Activated T-helper 1 cell treated with anti-CD3 and anti-CD28 coated beads, Interleukin-2, amount 50 U/mL, for 16 hours (primary cell): Measurements from ENCODE around the gene TMEM163.
A peak's percentile ranks its signal among the peaks of the same experiment; 100 is the strongest.
"Not testable (repeated sequence)": the region's sequence is repeated elsewhere in the genome, so short reads cannot be mapped to it uniquely, and the experiment has no call there.

ENCODE experiments used
- DNase-seq, 2 donors: peaks; one replicate each; pipeline ENCODE4 v3.0.0-alpha.2; 2020; ENCODE audit warnings: low read depth in 1 of 2, low spot score in 1 of 2

TMEM163 gene

DNA sequence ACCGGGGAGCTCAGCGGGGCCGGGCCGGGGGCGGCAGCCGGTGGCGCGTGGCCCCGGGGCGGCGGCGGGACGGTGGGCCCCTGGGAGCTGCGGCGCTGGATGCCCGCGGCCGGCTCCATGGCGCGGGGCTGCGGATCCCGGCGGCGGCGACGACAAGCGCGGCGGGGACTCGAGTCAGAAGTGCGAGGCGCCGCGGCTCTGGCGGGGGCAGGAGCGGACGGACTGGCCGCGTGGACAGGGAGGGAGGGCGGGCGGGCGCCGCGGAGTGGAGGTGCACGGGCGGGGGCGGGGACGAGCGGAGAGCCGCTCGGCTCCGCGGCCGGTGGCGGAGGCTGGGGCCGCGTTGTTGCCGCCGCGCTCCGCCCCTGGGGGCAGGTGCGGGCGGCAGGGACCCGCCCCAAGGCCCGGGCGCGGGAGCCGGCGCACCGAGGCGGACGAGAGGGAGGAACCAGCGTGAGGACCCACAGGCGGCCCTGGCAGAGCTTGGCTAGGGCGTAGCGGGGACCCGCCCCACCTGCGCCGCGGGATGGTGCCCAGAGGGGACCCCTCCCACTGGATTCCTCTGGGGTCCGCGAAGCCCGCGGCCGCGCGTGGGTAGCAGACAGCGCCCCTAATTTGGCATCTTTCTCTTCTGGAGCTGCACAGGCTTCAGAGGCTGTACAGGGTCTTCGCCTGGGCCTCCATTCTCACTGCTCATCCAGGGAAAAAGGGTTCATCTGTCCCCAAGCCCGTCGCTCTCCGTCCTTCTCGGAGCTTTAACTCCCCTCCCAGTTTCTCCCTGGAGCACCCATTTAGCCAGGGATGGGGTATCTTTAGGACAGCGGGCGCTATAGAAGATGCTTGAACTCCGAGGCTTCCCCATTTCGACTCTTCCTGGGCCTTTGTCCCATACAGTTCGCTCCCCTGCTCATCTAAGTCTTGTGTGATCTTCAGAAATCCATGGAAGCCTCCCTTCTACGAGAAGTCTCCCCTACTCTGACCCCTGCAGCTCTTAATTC, at the start of gene TMEM163:
Gene TMEM163, minus strand, starts transcription at position 184 of the 998 bp plus-strand sequence.
- peak in 1 of 2 donors; percentile 14 for DNase-seq

DNA sequence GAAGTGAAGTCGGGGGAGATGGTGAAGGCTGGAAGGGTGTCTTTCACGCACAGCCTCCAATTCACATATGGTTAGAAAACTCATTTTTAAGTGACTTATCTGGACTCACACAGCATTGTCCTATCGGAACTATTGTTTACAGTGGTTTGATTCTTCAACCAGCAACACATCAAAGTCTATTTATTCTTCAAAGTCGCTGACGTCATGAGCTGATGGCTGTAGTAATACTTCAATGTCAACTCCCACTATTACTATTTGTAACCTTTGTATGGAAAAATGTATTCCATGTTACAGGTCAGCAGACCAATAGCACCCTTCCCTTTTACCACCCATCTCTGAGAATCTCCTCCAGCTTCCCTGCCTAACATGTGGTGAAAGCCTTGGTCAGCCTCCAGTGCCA, 47.8 kb upstream of the TMEM163 start:
- no peak for DNase-seq

DNA sequence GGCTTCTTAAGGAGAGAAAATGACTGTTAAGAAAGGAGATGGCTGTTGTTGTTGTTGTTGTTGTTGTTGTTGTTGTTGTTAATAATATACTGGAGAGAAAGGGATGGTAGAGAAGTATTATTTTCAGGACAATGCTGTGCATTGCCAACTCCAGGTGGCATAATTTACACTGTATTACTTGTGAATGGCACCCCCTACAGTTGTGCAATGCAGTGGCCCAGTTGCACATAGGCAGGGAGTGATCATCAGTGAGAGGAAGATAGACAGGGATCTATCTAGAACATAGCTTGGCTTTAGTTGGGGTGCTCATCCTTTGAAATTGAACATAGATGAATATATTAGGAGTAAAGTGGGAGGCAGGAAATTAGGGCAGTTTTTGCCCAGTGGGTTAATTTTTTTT, 47.2 kb upstream of the TMEM163 start:
- no peak for DNase-seq

DNA sequence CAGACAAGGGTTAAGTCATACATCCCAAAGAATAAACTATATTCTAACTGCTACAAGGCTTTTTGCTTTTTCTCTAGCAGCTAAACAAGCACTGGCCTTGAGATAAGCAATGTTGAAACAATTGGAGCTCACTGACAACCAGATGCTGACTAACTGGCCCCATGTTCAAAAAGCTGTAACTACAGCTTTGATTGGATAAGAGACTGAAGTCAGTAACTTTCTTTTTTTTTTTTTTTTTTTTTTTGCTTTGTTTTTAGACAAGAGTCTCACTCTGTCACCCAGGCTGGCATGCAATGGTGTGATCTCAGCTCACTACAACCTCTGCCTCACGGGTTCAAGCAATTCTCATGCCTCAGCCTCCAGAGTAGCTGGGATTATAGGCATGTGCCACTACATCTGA, 45.4 kb upstream of the TMEM163 start:
- DNase-seq: no peak

DNA sequence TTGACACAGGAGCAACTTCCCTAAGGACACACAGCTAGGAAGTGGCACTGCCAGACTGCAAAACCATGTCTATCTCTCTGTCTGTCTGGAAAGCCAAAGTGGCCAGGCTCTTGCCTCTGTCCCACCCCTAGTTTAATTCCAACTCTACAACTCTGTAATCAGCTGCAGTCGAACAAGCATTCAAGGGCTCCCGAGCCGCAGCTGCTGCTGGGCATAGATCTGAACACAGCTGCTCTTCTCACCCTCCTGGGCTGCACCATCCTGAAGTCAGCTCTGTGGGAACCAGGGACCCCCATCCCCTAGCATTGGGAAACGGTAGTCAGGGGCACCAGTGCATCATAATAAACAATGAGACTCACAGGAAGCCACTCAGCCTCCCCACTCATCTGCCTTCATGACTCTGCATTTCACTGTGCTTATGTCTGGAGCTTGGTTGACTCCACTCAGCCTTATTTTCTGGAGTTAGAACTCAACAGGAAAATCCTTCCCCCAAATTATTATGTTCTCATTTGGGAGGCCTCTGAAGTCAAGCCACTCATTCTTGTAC, 44.4 kb upstream of the TMEM163 start:
- no peak for DNase-seq

DNA sequence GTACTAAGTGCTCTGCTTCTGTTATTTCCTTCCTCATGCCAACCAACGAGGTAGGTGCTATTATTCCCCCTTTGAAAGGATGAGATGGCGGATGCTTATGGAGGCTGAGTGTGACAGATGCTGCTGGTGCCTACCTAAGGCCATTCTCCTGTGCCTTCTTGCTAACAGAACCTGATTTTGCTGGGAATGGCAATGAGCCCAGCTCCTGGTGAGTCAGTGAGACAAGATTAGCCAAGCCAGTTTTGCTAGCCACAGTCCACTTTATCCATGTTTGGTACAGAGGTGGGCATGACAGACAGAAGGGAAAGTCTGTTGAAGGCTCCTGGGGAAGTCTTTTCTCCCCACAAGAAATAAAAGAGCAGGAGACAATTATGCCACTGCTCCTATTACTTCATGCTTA, 43.7 kb upstream of the TMEM163 start:
- no peak for DNase-seq

DNA sequence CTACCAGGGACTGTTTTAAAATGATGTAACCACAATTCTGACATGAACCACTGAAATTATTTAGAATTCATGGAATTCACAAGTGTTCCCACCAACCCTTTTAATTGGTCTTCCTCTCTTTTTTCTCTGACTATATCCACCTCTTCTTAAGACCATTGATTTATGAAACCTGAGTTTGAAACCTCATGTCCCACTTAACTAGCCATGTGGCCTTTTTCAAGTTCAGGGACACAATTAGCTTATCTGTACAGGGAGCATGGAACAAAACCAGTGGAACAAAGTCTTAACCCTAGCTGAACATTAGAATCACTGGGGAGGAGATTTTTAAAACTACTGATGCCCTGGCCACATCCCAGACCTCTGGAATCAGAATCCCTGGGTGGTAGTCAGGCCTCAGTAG, 41.6 kb upstream of the TMEM163 start:
- no peak for DNase-seq

DNA sequence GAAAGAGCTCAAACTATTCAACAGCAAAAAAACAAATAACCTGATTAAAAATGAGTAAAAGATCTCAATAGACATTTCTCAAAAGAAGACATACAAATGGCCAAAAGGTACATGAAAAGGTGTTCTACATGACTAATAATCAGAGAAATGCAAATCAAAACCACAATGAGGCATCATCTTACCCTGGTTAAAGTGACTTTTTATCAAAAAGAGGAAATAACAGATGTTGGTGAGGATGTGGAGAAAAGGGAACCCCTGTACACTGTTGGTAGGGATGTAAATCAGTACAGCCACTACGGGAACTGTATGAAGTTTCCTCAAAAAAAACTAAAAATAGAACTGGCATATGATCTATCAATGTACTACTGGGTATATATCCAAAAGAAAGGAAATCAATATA, 39.8 kb upstream of the TMEM163 start:
- no peak for DNase-seq

DNA sequence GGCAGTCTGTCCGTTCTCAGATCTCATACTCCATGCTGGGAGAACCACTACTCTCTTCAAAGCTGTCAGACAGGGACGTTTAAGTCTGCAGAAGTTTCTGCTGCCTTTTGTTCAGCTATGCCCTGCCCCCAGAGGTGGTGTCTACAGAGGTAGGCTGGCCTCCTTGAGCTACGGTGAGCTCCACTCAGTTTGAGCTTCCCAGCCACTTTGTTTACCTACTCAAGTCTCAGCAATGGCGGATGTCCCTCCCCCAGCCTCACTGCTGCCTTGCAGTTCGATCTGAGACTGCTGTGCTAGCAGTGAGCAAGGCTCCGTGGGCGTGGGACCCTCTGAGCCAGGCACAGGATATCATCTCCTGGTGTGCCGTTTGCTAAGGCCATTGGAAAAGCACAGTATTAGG, 33.2 kb upstream of the TMEM163 start:
- not testable (repeated sequence) for DNase-seq

DNA sequence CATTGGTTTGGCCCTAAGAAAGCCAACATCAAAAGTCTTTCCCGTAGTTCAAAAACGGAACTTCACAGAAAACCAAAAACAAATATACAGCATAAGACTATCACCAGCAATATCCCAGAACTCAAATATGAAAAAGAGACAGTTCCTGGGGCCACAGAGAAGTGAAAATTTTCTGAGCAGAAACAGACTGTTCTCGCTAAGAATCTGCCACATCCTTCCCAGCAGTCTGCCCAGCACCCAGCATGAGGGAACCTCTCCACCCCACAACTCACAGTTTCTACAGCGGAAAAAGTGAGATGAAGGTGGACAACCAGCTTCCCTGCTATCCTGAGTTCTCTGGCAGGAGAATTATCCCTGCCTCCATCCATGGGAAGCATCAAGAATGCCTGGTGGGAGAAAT, 26.7 kb upstream of the TMEM163 start:
- DNase-seq: no peak

DNA sequence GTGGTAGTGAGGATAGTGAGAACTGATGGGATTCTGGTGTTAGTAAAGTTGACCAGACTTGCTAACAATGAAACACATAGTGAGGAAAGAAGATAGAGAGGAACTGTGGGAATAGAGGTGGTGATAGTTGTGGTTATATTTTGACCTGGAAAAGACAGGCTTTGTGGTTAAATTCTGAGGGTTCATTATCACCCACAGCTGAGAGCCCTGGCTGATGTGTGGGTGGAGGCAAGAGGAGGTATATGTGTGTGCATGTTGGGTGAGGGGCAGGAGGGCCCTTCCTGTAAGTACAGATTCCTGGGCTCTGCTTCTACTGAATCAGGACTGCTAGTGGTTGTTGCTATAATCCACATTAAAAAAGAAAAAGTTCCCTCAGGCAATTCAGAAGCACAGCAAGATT, 26.2 kb upstream of the TMEM163 start:
- no peak for DNase-seq

DNA sequence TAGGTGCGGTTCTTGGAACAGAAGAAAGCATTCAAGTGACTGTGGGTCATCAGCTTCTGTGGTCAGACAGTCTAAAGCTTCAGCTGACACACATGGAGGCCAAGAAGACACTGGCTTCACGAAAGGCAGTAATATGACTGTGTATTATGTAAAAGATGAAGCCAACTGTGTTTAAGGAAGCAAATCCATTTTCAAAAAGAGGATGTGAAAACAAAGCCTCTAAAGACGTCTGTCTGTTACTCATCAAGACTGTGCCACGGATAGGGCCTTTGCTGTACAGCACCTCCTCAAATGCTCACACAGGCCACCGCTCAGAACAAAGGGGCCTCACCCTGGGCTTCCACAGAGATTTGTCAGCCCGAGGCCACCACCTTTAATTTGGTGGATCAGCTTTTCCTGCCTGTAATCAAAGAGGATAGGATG, 21.1 kb upstream of the TMEM163 start:
- no peak for DNase-seq

DNA sequence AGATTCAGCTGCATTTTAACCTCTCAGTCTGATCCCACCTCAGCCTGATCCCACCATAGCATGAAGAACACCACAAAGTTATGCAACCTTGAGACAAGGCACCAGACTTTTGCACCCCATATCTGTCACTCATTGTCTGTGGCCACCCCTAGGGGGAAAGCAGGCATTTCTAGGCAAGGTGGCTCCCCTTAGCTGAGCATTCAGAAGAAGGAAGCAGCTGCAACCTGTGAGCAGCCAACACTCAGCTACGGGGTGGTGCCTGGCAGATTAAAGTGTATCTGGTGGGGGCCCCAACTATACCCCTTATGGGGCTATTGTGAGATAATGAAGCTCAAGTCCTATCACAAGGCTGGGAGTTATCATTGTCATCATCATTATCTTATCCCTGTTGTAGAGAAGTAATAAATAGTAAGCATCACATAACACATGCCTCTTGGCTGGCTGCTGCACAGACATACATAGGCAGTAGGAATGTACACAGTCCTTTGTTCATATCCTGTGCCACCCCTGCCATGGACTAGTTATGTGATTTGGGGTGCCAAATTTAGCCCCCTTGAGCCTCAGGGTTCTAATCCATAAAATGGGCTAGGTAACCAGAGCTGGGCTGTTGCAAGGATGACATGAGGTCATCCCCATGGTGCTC, 20.6 kb upstream of the TMEM163 start:
- no peak for DNase-seq

DNA sequence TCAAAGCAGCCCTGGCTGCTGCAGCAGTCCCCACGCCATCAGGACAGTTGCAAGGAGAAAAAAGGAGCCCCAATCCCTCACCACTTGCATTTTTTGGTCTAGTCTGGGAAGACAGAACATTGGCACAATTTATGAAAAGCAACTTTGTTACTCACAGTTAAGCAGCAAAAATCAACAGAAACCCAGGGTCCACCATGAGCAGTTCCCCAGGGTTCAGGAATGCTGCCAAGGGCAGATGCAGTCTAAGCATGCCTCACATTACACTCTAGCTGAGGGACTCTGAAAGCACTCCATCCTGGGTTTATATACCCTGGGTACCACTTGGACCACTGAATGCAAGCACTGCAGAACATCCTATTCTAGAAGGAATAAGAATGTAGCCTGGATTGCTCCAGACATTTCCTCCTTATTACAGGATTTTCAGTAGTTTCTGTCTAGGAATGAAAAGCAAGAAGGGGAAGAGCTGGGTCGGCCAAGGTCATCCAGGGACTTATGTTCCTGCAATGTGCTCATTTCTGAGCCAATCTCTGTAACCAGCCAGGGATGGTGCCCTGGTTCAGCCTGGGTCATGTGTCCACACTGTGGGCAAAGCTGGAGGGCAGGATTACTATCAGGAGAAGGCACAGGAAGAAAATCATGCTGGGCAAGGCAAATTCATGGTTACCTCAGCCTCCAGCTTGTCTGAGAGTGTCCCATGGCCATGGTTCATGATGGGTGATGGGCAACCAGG, 19.5 kb upstream of the TMEM163 start:
- no peak for DNase-seq

DNA sequence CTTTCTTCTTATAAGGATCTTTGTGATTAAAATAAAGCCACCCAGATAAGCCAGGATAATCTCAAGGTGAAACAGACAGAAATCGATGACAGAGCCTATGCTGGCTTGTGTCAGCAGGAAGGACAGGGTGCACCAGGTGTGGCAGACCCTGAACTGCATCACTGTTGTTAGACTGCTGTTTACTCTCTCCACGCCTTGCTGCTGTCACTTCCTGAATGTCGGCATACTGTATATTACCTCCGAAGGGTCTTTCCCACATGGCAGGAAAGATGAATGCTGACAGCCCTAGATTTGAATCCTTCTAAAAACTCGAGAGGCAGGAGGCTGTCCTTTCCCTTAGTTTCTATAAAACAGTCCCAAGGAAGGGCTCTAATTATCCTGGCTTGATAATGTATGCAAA, 18.9 kb upstream of the TMEM163 start:
- DNase-seq: no peak

DNA sequence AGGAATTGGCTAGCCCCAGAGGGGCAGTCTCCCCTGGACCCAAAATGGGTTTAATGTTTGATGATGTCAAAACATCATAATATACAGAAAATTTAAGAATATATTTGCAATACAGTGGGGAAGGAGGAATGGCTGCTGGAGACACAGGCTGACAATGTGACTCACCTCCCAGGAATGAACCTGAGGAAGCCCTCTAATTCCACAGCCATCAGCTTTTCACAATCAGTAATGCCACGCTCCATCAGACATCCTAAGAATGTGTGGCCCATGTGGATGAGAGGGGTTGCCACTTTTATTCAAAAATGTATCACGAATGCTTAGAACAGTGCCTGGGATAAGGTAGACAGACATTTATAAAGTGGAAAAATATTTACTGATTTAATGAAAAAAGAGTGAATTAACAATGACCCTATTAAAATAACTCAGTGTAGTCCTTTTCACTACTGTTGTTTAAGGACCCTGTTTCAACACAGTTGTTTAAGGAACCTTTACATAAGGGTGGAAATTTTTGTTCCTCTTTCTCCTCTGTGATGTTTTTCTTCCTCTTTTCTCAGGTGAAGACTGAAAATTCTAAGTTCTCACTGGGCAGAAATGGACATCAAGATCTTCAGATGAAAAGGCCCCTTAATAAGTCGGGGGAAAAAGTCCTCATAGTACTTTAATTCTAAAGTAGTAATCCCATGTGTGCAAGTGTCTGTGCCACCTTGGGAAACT, 17.5 kb upstream of the TMEM163 start:
- DNase-seq: no peak

DNA sequence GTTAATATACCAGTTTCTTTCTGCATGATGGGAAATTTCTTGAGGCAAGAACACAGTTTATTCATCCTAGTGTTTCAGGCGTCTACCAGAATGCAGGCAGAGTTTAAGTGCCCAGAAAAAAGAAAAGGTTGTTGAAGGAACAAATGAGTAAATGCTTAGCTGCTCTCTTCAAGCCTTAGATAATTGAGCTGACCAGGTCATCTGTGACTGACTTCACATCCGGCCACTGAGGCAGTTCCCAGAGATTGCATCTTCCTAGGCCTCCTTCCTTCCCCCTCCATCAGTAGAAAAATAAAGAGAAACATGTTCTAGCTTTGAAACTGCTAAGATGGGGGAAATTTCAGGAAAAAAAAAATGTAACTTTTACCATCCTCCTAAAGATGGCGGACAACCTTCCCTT, 9.4 kb upstream of the TMEM163 start:
- no peak for DNase-seq

DNA sequence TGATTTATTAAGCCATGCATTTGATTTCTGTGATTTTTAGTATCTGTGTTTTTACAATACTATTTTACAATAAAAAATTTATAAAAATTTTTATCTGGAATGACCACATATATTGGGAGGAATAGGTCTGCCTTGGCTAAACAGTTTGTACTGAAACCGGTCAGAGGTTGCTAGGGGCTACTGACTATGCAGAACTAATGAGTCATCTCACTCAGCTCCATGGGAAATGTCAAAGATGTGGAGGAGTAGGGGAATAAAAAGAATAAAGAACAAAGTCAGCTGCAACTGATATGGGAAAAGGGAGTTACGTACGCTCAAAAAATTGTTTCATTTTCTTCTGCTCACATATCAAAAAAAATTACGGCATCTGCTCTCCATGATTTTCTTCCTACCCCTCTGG, 8.6 kb upstream of the TMEM163 start:
- DNase-seq: no peak

DNA sequence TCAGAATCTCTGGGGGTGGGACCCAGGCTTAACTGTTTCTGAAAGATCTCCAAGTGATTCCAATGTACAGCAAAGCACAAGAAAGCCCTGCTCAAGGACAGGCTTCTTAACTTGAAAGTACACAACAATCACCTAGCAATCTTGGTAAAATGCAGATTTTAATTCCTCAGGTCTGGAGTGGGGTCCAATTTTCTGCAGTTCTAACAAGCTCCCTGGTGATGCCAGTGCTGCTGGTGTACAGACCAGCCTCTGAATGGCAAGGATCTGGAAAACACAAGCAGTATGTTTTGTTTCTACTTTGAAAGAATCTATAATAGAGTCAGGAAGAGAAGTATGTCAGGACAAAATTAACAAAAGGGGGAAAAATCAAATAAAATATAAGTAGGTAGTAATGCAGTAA, 7.8 kb upstream of the TMEM163 start:
- no peak for DNase-seq

DNA sequence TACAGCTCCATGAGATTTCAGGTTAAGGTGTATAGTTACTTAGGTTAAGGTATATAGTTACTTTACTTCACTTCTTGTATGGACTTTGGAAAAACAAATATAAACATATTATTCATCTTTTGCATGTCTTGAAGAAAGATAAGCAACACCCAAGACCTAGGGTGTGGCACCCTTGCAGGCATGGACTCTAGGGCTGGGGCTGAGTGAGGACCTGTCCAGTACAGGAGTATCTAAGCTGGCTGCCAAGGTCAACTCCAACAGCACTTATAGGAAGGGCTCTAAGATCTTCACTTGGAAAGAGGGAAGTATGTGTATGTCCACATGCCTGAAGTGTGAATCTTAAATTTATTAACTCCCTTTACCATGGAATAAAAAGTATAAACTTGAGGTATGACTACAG, 7.1 kb upstream of the TMEM163 start:
- DNase-seq: no peak

DNA sequence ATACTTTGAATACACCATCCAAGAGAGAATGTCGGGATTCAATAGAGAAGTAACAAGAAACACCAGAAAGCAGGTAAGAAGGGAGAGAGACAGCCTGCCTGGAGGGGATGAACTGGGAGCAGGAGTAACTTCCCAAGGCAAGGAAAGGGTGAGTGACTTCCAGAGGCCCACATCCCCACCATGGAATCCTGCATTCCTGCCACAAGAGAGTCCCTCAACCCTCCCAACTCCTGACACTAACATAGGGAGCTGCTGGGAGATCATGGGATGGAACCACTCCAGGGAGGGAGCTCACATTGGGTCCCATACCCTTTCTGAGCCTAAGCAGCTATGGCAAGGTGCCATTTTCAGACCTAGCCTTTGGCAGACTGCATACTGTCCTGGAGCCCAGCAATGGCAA, 5.5 kb upstream of the TMEM163 start:
- no peak for DNase-seq
